GM19099 (cell line): ENCODE results near the gene COIL.

ENCODE experiments used
- POLR2A ChIP-seq: IDR thresholded peaks from 3 replicates; pipeline ENCODE4 v1.6.1; 2011; ENCODE audit warnings: low read depth; ENCODE audit not compliant: insufficient read length; ENCODE audit errors: extremely low read depth

Gene COIL

GRCh38 chr17:56987283-56987834 lies 26.5 kb upstream of the COIL start:
- TF ChIP-seq POLR2A = no peak

GRCh38 chr17:56985371-56986162 lies 24.7 kb upstream of the COIL start:
- TF ChIP-seq POLR2A = no peak

GRCh38 chr17:56983366-56983765 lies 22.5 kb upstream of the COIL start:
- TF ChIP-seq POLR2A = no peak

- TF ChIP-seq POLR2A = no peak
These were observed 21.5 kb upstream of the COIL start for GRCh38 chr17:56982312-56982711.

GRCh38 chr17:56979091-56979480 lies 18.2 kb upstream of the COIL start:
- no peak for TF ChIP-seq POLR2A

- TF ChIP-seq POLR2A = no peak
These were observed 17.7 kb upstream of the COIL start for GRCh38 chr17:56978441-56979090.

- TF ChIP-seq POLR2A = peak; percentile 83
These were observed 17.0 kb upstream of the COIL start, which contains the start of gene SCPEP1 for GRCh38 chr17:56977673-56978395. Gene SCPEP1 (plus strand): TSS chr17:56978131. CDS start chr17:56978160, 29 bp downstream.

- no peak for TF ChIP-seq POLR2A
These were observed 16.2 kb upstream of the COIL start for GRCh38 chr17:56976941-56977608.

- TF ChIP-seq POLR2A = no peak
These were observed 14.8 kb upstream of the COIL start for GRCh38 chr17:56975656-56976055.

- TF ChIP-seq POLR2A = no peak
These were observed 13.2 kb upstream of the COIL start for GRCh38 chr17:56974055-56974454.

GRCh38 chr17:56973520-56973919 lies 12.7 kb upstream of the COIL start:
- TF ChIP-seq POLR2A = no peak

GRCh38 chr17:56972111-56972730 lies 11.4 kb upstream of the COIL start:
- no peak for TF ChIP-seq POLR2A

GRCh38 chr17:56970974-56971373 lies 10.1 kb upstream of the COIL start:
- no peak for TF ChIP-seq POLR2A

- no peak for TF ChIP-seq POLR2A
These were observed 5.5 kb upstream of the COIL start for GRCh38 chr17:56966338-56966737.
